GM10847 (cell line): ENCODE results near the gene DPEP1.

Source experiments
- POLR2A ChIP-seq: IDR thresholded peaks from 2 replicates; pipeline ENCODE4 v1.6.1; 2011; ENCODE audit not compliant: insufficient read length; ENCODE audit errors: extremely low read depth

DPEP1 gene

DNA sequence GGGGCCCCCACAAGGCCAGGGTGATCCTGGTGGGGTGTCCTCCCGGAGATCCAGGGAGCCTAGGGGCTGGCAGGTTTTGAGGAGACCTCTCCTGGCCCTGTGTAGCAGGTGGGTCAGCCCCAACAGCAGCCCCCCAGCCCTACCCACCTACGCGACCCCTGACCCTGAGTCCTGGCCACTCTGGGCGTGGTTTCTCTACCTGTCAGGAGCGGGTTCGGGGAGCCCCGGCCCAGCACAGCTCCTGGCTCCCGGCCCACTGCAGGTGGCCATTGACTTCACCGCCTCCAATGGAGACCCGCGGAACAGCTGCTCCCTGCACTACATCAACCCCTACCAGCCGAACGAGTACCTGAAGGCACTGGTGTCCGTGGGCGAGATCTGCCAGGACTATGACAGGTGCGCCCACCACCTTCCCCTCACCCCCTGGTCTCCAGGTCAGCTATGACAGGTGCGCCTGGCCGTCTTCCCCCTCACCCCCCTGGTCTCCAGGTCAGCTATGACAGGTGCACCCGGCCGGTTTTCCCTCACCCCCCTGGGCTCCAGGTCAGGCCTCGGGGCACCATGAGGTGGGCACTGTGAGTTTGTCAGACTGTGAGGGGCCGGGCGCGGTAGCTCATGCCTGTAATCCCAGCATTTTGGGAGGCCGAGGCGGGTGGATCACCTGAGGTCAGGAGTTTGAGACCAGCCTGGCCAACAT is 24.9 kb upstream of the DPEP1 start:
- TF ChIP-seq POLR2A, result no peak

DNA sequence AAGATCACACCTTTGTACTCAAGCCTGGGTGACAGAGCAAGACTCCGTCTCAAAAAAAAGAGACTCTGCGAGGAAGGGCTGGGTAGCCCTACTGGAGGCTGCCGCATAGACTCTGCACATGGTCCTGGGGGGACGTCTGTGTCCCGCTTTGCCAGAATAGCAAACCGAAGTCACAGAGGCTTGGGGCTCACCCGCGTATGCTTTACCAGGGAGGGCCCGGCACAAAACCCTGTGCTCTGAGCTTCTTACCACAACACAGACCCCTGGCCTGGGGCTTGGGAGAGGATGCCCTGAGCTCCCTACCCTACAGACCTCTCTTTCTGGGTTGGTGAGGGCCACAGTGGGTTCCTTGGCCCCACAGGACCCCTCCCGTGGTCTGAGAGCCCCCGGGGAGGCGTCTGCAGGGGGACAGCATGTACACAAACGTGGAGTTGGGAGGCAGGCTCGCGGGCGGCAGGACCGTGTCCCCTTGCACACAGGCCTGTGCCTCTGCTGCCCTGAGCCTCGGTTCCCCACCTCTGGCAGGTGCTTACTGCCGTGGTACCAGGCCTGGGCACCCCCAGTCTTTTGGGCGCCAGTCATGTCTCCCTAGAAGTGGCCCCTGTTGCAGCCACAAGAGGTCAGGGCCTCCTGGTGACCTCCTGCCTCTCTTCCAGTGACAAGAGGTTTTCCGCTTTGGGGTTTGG is 24.1 kb upstream of the DPEP1 start:
- TF ChIP-seq POLR2A, result no peak

DNA sequence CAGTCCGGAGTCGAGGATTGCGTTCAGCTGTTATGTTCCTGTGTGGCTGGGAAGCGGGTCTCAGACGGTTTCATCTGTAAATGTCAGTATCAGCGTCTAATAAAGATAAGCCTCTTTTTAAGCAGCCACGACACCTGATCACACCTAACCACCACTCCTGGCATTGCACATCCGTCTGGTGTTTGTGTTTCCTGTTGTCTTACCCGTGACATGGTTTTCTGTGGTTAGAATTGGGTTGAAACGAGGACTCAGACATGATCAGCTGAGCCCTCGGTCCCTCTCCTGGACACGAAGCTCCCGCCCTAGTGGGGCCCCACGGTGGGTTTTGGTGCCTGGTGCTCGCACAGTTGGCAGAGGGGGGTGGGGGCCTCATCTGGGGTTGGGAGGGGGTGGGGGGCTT is 19.6 kb upstream of the DPEP1 start:
- no peak for TF ChIP-seq POLR2A

DNA sequence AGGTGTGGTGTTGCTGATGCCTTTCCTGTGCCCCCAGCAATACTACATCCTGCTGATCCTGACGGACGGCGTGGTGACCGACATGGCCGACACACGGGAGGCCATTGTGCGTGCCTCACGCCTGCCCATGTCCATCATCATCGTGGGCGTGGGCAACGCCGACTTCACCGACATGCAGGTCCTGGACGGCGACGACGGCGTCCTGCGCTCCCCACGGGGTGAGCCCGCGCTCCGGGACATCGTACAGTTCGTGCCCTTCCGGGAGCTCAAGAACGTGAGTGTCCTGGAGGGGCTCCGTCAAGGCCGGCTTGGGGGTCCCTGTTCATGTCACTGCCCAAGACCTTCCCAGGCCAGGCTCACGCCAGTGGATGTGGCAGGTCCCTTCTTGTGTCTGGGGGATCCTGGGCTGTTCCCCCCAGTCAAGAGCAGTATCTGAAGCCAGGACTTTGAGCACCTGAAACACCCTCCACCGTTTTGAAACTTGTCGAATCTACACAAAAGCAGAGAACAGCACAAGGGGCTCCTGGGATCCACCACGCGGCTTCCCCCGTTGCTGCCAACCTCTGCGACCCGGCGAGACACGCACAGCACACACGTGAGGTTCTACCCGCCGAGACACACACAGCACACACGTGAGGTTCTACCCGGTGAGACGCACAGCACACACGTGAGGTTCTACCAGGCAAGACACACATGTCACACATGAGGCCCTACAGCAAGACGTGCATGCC is 17.9 kb upstream of the DPEP1 start:
- TF ChIP-seq POLR2A, result no peak

- no peak for TF ChIP-seq POLR2A
These were observed 17.3 kb upstream of the DPEP1 start for GRCh38 chr16:89596061-89596689.

DNA sequence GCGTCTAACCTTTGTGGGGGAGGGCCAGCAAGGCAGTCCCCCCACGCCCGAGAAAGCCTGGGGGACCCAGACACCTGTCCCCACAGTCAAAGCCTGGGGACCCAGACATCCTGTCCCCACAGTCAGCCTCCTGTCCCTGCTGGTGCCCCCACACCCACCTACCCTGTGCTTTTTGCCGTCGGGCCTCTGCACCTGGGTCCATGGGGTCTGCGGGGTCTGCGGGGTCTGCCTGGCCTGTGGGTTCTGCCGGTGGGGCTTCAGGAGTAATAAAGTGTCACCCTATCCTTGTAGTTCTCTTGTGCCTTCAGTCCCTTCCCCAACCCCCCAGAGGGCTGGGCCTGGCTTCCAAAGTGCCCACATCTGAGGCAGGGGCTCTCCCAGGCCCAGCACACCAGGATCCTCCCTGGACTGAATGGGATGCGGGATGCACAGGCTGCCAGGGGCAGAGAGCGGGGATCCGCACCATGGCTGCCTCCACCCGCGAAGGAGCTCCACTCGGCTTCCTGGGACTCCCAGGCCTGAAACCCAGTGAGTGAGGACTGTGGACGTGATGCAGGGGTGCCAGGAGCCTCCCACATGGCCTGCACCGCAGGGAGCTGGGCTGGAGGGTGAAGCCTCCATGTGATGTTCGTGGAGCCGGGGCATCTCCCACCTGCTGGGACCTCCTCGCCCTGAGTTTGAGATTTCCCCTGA is 16.3 kb upstream of the DPEP1 start:
- TF ChIP-seq POLR2A, result no peak

GRCh38 chr16:89598199-89598598 is 15.2 kb upstream of the DPEP1 start:
- TF ChIP-seq POLR2A, result no peak

GRCh38 chr16:89599451-89599858 is 14.0 kb upstream of the DPEP1 start:
- no peak for TF ChIP-seq POLR2A

- TF ChIP-seq POLR2A, result no peak
These were observed 13.5 kb upstream of the DPEP1 start for GRCh38 chr16:89599902-89600301.

DNA sequence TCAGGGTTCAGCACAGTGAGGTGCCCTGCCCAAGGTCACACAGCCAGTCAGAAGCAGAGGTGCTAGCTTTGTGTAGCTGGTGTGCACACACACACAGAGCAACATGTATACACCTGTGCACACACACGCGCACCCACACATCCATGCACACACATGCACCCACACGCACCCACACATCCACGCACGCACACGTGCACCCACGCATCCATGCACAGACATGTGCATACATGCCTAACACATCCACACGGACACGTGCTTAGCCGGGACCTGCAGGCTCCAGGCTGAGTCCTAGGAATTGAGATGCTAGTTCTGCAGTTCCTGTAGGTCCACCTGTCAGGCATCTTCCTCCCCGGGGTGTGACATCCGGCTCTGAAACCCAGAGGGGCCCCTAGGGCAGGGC is 13.0 kb upstream of the DPEP1 start:
- TF ChIP-seq POLR2A, result no peak

DNA sequence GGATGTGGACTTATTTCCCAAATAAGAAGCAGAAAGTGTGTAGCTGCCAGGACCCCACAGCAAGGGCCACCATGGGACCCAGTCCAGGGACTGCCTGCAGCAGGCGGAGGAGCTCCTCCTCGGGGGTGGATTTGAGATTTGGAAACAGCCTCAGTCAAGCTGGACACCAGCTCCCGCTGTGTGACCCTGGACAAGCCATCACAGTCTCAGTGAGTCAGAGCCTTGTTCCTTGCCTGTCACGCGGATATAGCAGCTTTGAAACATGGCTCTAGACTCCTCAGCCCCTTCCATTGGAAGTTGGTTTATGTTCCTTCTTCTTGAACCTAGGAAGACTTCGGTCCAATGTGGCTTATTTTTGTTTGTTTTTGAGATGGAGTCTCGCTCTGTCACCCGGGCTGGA is 12.5 kb upstream of the DPEP1 start:
- TF ChIP-seq POLR2A, result no peak

DNA sequence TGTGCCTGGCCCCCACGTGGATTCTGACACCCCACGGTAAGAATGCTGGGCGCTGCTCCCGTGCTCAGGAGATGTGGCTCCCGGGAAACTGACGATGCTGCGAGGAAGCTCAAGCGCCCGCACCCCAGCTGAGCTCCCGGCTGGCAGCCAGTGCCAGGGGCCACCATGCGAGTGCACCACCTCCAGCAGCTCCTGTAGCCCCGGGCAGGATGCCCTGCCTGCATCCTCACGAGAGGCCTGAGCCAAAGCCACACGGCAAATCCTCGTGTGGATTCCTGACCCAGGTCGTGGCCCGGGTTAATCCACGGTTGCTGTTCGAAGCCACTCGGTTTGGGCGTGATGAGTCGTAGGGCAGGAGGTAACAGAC is 11.6 kb upstream of the DPEP1 start:
- no peak for TF ChIP-seq POLR2A

DNA sequence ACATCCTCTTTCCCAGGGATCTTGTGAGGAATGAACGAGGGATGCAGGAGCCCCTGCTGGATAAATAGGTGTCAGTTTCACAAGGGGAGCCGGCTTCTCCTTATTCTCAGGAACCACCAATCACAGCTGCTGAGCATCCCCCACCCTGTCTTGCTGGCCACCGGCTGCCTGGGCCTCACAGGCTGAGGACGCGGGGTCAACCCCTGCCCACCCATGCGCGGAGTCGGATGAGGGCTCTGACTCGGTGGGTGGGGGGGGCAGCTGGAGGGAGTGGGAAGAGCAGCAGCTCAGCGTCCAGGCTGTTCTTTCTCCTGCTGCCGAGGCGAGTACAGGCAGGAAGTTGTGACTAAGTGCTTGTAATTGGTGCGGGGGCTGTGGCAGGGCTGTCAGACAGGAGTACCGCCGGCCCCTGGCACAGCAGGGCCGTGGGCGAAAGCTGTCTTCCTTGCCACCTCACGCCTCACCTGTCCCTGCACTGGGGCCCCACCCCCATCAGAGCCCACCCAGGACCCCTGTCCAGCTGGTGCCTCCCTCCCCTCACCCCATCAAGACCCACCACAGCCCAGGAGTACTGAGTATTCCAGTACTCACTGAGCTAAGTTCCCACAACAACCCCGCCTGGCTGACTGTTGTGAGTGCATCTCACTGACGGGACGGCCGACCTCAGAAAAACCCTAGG is 11.0 kb upstream of the DPEP1 start:
- TF ChIP-seq POLR2A, result no peak

DNA sequence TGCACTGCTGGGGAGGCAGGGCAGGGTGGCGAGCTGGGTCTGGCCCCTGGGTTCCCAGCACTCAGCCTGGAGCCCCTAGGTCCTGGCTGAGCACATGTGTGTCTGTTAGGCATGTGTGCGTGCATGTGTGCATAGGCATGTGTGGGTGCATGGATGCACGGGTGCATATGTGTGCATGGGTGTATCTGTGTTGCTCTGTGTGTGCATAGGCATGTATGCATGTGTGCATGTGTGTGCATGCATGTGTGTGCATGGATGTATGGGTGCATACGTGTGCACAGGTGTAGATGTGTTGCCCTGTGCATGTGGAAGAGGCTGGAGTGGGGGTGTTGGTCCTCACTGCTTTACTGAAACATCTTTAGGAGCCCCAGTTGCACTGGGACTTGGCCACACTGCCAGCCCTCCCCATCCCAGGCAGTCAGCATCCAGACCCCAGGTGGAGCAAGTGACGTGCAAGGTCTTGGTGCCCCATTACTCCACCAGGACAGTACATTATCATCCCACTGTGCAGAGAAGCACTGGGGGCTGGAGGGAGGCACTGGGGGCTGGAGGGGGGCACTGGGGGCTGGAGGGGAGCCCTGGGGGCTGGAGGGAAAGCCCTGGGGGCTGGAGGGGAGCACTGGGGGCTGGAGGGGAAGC is 10.4 kb upstream of the DPEP1 start:
- no peak for TF ChIP-seq POLR2A
